ENCODE results near the gene IDH1. TPM values are rescaled to one million over a fixed set of nuclear protein-coding genes. Genes with fewer than 3 reads are reported as not detected.
"Not testable (repeated sequence)": the region's sequence is repeated elsewhere in the genome, so short reads cannot be mapped to it uniquely, and the experiment has no call there.

Gene IDH1
- total RNA-seq, 1 donor from 2014 or later = 17.7 TPM

GRCh38 chr2:208265371-208265800 is 10.5 kb upstream of the IDH1 start:
- DNase-seq (ENCODE audit: low spot score) = no peak
- intact Hi-C loops (cut with DNase I) = no loop called here

DNA sequence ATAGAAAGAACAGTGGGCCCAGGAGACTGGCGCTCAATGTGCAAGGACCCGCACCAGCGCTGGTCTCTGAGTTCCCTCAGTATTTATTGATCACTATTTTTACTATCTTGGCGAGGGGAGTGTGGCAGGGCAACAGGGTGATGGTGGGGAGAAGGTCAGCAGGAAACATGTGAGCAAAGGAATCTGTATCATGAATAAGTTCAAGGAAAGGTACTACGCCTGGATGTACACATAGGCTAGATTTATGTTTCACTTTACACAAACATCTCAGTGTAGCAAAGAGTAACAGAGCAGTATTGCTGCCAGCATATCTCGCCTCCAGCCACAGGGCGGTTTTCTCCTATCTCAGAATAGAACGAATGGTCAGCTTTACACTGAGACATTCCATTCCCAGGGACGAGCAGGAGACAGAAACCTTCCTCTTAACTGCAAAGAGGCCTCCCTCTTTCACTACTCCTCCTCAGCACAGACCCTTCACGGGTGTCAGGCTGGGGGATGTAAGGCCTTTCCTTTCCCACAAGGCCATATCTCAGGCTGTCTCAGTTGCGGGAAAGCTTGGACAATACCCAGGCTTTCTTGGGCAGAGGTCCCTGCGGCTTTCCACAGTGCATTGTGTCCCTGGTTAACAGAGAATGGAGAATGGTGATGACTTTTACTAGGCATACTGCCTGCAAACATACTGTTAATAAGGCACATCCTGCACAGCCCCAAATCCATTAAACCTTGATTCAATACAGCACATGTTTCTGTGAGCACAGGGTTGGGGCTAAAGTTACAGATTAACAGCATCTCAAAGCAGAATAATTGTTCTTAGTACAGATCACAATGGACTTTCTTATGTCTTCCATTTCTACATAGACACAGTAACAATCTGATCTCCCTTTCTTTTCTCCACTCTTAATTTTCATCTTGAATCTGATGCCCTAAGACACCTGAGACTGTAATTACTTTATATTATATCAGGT is 2.3 kb upstream of the IDH1 start:
- DNase-seq (ENCODE audit: low spot score) = not testable (repeated sequence)
- intact Hi-C loops (cut with DNase I) = loop anchor here (5.0 kb wide), 1 partner anchor 630 kb away; the partner anchor contains the start of gene METTL21A

GRCh38 chr2:208256192-208256782 is 1.4 kb upstream of the IDH1 start:
- no peak for DNase-seq (ENCODE audit: low spot score)
- intact Hi-C loops (cut with DNase I) = loop anchor here (5.0 kb wide), 1 partner anchor 629 kb away; the partner anchor contains the start of gene METTL21A

DNA sequence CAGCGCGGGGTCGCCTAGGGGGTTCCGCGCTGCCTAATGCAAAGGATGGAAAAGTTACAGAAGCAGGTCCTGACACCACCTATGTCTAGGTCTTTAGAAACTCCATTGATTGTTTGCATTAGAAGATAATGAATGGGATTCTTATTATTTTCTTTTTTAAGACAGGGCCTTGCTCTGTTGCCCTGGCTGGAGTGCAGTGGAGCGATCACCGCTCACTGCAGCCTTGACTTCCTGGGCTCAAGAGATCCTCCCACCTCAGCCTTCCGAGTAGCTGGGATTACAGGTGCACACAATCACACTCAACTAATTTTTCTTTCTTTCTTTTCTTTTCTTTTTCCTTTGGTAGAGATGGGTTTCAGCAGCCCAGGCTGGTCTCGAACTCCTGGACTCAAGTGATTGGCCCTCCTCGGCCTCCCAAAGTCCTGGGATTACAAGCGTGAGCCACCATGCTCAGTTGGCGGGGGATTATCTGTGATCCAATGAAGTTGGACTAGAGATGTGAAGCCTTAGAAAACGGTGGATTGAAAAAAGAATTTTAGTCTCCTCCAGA is 761 bp upstream of the IDH1 start:
- intact Hi-C loops (cut with DNase I) = loop anchor here (1.0 to 5.0 kb wide), 3 partner anchors 11 to 628 kb away; partner anchors contain the start of genes METTL21A and PIKFYVE
- no peak for DNase-seq (ENCODE audit: low spot score)

- peak; percentile 90 for DNase-seq (ENCODE audit: low spot score)
- intact Hi-C loops (cut with DNase I) = loop anchor here (5.0 kb wide), 1 partner anchor 63 kb away; no protein-coding TSS in a partner anchor
Observed at GRCh38 chr2:208254118-208254870, 577 bp downstream of the IDH1 start.

- intact Hi-C loops (cut with DNase I) = loop anchor here (5.0 kb wide), 1 partner anchor 64 kb away; no protein-coding TSS in a partner anchor
- no peak for DNase-seq (ENCODE audit: low spot score)
Observed at GRCh38 chr2:208253600-208254117, 1.2 kb downstream of the IDH1 start.

DNA sequence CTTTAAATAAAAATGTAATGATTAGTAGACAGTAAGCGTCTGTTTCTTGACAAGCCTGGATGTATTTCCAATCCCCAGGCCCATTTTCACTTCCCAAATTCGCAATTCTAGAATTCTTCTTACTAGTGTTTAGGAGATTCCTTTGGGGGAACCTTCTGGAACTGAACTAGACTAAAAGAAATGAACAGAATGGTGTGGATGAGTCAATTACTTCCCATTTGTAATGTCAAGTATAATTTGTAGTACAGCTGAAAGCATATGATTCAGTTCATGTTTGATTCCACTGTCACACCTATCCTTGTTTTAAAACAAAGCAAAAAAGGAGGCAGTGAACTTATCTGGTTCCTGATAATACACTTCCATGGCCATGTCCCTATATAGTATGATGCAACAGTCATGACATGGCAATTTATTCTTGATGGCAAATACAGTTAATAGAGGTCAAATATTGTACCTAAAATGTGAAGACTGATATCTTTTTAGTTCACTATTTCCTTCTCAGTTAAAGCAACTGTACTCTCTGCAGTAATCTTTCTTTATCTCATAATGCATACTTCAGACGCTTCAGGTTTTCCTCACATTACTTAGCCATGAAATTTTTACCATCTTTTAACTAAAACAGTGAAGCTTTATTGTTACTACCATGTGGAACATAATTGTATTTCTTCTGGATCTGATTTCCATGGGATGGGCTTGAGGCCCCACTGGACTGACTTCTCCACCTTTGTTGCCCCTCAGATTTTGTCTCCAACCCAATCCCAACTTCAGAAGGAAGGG is 2.0 kb downstream of the IDH1 start:
- DNase-seq (ENCODE audit: low spot score) = no peak
- intact Hi-C loops (cut with DNase I) = loop anchor here (5.0 kb wide), 1 partner anchor 64 kb away; no protein-coding TSS in a partner anchor

- intact Hi-C loops (cut with DNase I) = loop anchor here (5.0 kb wide), 1 partner anchor 66 kb away; no protein-coding TSS in a partner anchor
- no peak for DNase-seq (ENCODE audit: low spot score)
Observed at GRCh38 chr2:208251098-208251497, 3.8 kb downstream of the IDH1 start.

- intact Hi-C loops (cut with DNase I) = loop anchor here (5.0 kb wide), 1 partner anchor 67 kb away; no protein-coding TSS in a partner anchor
- DNase-seq (ENCODE audit: low spot score) = no peak
Observed at GRCh38 chr2:208250388-208250787, 4.5 kb downstream of the IDH1 start.

GRCh38 chr2:208249296-208249695 is 5.6 kb downstream of the IDH1 start:
- DNase-seq (ENCODE audit: low spot score) = no peak
- intact Hi-C loops (cut with DNase I) = no loop called here

DNA sequence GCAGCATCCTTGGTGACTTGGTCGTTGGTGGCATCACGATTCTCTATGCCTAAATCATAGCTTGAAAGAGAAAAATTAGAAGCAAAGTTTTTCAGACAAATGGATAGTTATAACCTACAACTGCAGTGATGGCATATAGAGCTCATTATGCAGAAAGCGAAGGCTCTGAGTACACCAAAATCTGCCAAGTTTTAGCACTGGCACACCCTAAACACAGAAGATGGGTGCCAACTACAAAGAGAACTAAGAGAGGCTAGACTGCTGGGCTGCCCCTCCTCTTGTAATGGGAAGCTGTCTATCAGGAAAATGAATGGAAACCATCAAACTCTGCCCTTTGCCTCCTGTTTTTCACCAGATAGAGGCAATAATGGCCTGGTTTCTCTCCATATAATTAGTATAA is 6.3 kb downstream of the IDH1 start:
- no peak for DNase-seq (ENCODE audit: low spot score)
- intact Hi-C loops (cut with DNase I) = no loop called here

DNA sequence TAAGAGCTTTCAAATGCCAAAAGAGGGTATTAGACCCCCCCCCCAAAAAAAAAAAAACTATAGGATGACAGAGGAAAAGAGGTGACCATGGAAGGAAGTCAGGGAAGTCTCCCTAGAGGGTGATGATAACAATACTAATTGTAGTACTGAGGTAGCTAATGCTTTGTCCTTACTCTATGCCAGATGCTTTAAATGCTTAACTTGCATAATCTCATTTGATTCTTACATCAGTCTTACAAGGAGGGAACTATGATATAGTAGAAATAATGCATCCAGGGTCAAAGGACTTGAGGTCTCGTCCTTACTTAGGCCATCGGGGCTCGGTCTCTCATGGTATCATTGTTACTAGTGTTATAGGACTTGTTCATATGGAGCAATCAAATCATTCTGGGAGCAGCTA is 9.1 kb downstream of the IDH1 start:
- intact Hi-C loops (cut with DNase I) = no loop called here
- no peak for DNase-seq (ENCODE audit: low spot score)

GRCh38 chr2:208244422-208244821 is 10.4 kb downstream of the IDH1 start:
- intact Hi-C loops (cut with DNase I) = no loop called here
- no peak for DNase-seq (ENCODE audit: low spot score)

DNA sequence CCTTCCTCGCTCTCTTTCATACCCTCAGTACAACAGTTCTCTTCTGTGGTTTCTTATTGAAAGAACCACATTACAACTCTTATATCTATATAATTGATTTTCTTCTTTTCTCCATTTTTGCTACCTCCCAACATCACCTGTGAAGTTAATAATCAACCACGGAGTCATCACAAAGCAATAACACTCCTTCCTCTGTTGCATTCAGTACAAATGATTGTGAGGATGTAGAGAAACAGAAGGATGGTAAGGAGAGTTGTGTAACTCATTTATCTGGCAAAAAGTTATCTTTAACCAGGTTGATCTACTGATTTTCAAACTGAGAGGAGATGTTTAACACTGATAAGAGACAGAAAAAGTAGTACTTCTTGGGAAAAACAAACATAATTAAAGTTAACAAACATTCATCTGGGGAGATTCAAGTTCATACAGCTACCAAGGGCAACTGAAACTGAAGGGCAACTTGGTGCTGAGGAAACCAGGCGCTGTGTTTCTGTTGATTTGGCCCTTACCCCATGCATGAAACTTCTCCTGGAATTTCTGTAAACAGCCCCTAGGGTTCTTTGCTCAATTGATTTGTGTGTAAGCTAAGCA is 14.2 kb downstream of the IDH1 start:
- intact Hi-C loops (cut with DNase I) = no loop called here
- DNase-seq (ENCODE audit: low spot score) = no peak

GRCh38 chr2:208239770-208240493 is 14.9 kb downstream of the IDH1 start:
- intact Hi-C loops (cut with DNase I) = no loop called here
- no peak for DNase-seq (ENCODE audit: low spot score)

DNA sequence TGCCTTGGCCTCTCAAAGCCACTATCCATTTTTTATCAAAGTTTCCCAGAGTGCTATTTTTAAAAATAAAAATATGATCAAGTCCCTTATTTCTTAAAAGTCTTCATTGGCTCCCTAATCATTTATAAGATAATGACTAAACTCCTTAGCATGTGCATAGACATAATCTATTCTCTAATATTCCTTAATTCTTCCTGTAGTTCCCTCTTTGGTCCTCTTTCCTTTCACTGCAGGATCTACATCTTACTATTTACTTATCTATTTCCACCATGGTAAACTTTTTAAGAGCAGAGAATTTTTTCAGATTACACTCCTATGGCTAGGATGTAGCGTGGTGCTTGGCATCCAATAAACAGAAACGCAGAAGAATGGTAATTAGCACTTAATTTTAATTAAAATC is 19.0 kb downstream of the IDH1 start:
- intact Hi-C loops (cut with DNase I) = no loop called here
- DNase-seq (ENCODE audit: low spot score) = no peak

DNA sequence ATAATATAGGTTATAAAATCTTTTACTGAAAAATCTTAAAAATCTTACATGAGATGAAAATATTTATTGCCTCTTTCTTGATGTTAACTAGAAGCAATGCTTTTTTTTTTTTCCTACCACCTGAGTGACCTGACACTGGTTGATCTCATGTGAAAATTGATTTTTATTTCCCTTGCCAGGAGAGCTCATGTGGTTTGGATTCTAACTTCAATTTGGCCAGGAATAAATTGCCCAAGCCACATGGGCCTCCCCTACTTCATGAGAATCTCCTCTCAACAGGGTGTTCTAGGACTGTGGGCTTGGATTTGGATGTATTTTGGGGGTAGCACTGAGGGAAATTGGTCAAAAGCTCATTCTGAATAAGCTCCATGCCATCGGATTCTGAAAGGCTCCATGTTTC is 20.1 kb downstream of the IDH1 start:
- intact Hi-C loops (cut with DNase I) = no loop called here

More for the DNA sequence above, 20.1 kb downstream of the IDH1 start:
- DNase-seq (ENCODE audit: low spot score) = no peak

Measured in cardiac septum (tissue), 1 donor.